HG03521 (cell line): ENCODE measurements around the gene PIP5K1B.

Experiments
- ATAC-seq: cut with Tn5 transposase; IDR thresholded peaks from one replicate; pipeline ENCODE4 v1.9.1; 2021; ENCODE audit warnings: mild to moderate bottlenecking, moderate library complexity; ENCODE audit not compliant: unreplicated experiment

Gene PIP5K1B

DNA sequence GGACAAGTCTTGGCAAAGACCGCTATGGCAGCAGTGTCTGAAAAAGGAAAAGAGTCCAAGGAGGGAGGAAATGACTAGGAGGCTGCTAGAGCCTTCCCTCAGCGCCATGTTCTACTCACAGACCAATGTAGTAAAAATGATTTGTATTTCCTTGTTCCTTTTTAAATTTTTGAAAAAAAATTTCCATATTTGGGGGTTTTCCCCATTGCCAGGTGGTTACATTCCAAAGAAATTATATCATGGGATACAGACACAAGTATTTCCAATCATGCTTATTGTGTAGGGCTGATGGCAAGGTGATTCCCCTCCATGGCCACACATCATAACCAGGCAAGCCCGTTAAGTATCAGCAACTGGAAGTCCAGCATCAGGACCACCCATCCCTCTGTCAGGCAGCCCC, 138.2 kb downstream of the PIP5K1B start:
- ATAC-seq, result no peak

DNA sequence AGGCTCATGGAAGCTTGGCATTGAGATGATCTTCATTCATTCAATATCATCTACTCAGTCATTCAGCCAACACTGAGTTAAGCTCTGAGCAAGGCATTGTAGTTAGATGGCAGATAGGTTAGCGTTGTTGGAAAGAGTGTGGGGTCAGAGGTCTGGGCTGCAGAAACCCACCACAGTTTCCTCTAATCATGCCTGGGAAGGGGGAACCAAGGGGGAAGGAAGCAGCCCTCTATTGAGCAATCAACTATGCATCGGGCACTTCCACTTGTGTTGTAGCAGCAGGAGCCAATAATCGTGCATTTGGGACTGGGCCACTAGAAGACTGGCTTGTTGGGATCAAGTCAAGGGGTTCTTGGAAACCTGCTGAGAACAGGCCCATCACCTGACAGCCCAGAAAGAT, 139.1 kb downstream of the PIP5K1B start:
- no peak for ATAC-seq

DNA sequence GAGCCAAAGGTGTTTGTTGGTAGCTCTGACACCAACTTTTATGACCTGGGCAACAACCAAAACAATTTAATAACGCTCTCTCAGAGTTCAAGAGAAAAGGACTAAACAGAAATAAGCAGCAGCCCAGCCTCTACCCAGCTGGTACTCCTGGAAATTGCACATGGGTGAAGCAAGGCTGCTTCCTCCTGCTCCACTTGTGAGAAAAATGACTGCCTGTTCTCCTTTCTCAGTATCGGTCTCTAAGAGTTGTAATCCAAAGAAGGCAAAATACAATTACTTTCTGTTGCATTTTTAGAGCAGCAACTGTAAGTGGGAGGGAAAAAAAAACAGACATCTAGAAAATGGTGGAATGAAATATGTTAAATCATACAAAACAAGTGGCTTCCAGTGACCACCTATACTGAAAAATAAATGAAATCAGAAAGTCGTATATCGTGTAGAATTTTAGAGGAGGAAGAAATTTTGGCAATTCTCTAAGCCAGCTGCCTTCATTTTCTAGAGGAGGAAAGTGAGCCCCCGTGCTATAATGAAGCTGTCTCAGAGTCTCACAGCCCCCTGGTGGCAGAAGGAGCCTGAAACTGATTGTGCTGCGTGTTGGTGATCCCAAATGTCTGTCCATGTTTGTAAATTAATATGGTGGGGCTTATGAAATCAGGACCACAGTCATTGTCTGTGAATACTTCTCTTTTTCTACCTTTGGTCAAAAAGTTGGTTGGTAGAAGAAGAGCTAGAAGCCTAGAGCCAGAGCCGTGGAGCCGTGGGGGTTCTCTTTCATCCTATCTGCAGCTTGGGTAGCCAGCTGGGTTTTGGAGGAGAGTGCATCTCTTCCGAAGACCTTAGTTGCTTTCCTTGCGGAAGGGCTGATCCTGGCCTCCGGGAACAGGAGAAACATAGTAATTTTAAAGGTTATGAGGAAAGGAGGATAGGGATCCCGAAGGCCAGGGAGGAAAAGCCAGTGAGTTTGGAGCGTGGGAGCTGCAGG, 139.9 kb downstream of the PIP5K1B start:
- ATAC-seq, result peak; percentile 44

DNA sequence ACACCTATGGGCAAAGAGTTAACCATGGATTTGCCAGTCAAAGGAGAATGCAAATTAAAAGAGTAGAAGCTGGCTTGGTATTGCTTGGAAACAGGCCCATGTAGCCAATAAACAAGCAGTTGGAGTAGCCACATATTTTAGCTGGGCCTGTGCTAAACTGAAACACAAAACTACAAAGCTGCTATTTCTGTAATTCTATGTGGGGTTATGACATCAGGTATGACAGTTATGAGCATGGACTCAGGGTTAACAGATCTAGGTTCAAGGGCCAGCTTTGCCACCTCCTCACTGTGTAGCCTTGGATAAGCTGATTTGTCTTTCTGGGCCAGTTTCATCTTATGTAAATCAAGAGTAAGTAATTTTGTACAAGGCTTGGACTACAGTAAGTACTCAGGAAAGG, 142.7 kb downstream of the PIP5K1B start:
- no peak for ATAC-seq

DNA sequence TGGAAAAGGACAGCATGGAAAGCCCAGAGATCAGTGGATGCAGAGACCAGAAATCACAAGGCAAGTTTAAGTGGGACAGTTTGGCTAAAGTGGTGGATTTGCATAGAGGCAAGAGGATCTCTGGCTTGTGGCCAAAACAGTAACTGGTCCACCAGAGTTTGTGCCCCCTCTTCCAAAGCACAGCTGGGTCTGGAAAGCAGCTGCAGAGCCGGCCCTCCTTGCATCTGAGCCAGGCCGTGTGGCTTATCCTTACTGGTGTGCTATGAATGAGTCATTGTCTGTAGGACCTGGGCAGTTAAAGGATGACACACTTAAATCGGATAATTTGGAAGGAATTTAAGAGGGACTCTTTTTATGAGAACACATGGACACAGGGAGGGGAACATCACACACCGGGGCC, 146.6 kb downstream of the PIP5K1B start:
- no peak for ATAC-seq

DNA sequence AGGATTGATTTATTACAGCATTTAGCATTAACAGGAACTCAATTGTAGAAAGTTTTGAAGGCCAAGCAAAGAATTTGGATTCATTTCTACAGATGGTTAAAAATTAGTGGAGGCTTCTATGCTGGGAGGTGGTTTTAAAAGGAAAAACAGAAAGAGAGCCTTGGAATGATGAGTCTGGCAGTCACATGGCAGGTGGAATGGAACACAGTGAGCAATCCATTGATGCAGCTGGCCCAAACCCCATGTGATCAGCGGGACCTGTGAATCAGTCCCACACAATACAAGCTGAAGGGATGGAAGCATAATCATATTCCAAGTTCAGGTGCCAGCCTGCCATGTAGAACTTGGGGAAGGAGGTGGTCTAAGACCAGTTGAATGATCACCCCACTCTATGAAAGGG, 147.9 kb downstream of the PIP5K1B start:
- ATAC-seq, result no peak

DNA sequence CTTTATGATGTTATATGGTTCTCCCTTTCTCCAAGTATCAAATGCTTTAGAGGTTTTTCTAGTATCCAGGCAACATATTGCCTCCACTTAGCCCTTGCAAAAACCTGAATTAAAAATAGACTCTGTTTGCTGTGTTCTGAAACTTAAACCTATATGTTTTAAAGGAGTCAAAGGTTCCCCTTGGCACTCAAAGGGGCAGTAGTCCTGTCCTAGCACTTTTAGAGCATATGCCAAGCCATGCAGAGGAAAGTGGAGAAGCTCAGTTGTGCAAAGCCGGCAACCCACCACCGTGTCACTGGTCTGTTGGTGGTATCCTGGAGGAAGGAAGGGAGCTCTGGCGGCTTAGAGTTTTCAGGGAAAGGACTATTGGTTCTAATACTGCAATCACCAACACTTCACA, 154.3 kb downstream of the PIP5K1B start:
- ATAC-seq, result no peak

DNA sequence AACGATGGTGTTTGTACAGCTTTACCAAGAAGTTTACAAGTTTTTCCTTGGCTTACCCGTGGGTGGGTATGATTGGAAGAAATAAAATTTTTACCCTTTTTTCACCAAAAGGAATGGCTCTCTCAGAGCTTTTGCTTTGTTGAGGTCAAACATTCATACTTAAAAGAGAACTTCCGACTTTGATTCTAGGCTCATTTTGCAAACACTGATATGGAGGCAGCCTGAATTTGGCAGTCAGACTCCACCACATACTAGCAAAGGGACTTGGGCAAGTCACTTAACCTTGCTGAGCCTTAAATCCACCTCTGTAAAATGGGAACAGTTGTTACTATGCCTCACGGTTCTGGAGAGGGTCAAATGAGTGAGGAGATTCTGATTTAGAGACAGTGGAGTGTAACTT, 155.4 kb downstream of the PIP5K1B start:
- no peak for ATAC-seq

DNA sequence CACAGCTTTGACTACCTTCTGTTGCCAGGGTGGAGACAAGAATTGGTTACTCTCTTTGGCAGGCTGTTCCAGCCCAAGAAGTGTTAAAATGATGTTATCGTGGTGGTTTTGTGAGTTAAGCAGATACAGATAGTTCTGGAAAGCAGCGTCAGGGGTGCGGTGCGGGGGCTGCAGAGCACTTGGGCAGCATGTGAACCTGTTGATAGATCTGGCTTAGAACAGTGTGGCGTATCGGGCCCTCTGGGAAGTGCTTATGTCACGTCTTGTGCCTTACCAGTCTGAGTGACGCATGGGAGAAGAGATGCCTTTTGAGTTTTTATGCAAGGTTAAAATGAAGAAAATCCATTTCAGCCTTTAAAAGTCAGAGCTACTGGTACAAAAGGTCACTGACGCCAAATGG, 156.4 kb downstream of the PIP5K1B start:
- no peak for ATAC-seq

DNA sequence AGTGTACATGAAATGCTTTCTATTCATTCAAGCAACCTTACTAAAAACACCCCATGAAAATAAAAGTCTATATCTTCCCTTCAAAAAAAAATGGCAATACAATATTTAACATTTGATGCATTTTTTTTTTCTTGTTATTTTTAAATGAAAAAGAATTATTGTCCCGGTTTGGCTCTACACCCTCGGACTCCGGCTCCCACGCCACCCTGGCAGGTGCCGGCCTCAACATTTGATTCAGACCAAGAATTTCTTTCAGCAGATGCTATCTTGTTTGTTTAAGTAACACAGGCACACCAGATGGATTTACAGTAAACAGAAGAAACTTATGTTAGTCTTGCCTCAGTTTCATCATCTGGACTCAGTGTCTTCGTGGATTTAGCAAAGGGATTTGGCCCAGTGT, 162.0 kb downstream of the PIP5K1B start:
- no peak for ATAC-seq

DNA sequence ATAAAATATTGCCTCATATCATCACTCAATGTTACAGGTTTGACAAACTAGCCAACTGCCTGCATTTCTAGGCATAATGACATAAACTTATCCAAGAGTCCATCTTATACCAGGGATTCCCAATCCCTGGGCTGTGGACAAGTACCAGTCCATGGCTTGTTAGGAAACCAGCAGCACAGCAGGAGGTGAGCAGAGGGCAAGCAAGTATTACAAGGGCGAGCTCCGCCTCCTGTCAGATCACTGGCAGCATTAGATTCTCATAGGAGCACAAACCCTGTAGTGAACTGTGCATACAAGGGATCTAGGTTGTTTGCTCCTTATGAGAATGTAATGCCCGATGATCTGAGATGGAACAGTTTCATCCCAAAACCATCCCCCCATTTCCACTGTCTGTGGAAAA, 164.0 kb downstream of the PIP5K1B start:
- no peak for ATAC-seq

DNA sequence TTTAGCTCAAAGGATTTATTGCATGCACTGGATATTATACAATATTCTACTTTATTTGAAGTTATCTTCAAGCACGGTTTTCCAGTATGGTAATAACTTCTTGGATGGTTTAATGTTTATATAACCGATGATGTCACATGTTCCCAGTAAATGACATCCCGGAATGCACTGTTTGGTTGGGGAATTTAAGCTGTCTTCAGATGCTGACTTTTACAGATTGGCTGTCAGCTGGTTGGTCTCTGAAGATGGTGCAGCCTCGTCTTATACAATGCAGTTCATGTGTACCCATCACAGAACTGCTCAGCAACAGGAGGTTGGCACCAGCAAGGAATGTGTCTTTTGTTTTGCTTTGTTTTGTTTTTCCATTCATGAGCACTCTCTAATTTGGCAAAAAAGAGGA, 165.0 kb downstream of the PIP5K1B start:
- no peak for ATAC-seq

DNA sequence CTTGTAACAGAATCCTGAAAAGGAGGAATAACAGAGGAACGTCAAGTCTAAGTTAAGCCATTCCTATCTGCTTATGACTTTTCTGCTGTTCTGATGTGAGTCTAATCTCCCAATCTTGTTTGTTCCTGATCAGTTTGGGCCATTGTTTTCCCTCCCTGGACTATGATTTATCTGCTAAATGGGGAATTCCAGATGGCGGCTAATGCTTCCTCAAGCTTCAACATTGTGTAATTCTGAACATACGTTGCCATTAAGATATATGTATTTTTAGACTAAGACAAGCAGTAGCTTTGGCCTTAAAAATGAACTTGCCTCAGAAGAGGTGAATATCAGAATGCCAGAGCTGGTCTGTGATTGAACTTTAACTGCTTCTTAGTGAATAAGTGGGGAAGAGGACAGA, 166.2 kb downstream of the PIP5K1B start:
- ATAC-seq, result no peak

DNA sequence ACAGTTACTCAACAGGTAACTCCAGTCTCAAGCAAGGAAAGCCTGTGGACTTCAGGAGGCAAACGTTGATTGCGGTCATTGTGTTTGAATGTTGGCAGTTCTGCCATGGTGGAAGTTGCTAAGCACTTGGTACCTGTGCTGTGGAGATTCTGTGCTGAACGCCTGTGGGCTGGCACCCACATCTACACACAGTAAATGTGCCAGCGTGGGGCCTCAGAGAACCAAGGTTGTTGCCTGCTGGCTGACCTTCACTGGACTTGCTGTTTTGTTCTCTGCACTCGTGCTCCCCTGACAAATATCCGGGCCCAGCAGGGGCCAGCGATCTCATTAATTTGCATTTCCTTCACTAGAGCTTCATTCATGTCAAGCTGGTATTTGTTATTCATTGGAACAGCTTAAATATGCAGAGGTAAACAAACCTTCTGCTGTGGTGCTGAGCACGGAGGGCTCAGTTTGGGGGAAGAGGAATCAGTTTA, 167.0 kb downstream of the PIP5K1B start:
- no peak for ATAC-seq

DNA sequence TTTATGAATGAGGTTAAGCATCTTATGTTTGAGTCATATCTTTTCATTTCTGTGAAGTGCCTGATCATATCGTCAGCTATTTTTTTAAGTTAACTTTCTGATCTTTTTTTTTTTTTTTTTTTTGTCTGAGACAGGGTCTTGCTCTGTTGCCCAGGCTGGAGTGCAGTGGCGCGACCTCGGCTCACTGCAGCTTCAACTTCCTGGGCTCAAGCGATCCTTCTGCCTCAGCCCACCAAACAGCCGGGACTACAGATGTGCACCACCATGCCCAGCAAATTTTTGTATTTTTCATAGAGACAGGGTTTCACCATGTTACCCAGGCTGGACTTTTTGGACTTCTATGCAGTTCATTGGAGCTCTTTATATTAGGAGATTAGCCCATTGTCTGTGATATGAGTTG, 168.1 kb downstream of the PIP5K1B start:
- no peak for ATAC-seq

DNA sequence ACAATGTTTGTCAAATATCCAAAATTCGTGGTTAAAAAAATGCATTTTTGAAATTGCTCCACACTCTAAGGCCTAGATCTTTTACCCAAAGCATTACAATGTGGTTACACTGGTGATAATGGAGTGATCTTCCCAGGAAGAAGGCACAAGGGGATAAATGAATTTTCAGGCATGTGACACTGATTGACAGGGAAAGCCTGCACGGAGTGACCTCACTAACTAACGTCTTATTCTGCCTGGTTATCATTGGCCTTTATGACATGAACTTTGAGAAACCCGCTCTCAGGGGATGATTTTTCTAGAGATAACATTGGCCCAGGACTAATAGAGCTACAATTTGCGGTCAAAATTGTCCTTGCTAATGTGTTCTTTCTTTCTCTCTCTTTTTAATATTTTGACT, 171.2 kb downstream of the PIP5K1B start:
- ATAC-seq, result no peak

DNA sequence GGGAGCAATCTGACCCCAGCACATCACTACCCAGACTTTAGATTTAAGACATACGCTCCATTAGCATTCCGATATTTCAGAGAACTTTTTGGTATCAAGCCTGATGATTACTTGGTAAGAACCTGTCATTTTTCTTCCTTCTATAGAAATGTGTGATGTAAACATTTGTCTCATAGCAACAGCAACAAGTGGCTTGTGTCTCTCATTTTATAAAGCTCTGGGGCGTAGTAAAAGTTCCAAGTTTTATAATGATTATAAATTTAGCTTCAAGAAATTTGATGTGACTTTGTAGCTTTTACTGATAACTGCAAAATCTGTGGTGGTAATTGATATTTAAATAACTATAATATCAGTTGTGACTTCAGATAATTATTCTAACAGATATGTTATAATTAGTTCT, 171.6 kb downstream of the PIP5K1B start:
- no peak for ATAC-seq

DNA sequence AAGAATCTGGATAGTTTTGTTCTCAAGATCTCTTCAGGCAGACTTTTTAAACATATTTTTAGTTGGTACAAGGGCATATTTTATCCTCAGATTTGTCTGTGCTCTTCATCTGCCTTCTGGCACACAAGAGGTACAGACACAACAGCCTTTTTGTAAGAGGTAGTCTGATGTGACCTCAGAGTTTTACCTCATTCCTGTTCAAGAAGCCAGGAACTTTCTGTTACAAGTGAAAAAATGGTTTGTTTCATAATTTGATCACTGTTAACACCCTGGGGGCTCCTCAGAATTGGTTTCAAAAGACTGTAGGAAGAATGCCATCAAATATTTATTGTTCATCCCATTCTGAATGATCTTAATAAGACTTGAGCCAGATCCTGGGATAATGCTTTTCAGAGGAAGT, 172.2 kb downstream of the PIP5K1B start:
- no peak for ATAC-seq

DNA sequence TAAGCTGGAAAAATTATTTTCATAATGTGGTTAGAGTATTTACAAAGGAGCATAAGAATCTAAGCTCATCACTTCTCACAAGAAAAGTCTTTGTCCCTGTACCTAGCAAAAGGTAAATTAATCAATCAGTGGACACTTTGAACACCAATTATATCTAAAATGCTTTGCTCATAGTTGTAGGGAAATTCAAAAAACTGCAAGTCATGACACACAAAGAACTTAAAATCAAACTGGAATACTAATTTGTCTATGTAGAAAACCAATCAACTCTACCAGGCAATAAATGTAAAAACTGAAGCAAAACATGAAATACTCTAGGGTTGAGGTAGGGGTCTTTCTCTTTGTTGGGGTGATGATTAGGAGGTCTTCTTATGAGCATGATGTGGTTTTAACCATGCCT, 173.4 kb downstream of the PIP5K1B start:
- no peak for ATAC-seq

DNA sequence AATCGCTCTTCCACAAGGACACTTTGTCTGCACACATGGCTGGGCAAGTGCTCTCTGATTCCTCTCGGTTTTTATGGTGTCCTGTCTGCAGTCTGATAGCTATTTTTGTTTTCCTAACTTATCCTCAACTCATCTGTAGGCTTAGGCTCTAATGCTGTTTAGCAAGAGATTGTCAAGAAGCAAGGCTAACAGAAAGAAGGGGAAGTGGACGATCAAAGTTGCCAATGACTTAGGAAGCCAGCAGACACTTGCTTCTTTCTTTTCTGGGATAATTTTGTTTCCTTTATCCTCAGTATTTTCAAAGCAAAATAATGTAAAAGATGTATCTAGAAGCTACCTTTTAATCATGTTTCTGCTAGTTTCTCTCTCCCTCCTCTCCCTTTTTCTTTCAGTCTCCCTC, 178.2 kb downstream of the PIP5K1B start:
- no peak for ATAC-seq

DNA sequence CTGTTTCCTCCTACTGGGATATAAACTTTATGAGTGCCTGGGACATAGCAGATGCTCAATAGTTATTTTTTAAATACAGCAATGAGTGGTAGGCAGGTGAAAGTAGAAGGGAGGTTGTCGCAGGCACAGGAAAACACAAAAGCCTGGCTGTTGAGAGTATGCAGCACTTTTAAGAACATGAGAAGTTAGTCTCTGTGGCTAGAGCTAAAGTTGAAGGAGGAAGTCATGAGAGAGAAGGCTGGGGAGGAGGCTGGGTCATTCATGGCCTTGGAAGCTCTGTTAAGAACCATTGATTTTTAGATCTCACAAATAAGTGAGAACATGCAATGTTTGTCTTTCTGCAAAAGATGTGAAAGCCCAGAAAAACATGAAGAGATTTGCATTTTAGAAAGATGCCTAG, 182.2 kb downstream of the PIP5K1B start:
- no peak for ATAC-seq

DNA sequence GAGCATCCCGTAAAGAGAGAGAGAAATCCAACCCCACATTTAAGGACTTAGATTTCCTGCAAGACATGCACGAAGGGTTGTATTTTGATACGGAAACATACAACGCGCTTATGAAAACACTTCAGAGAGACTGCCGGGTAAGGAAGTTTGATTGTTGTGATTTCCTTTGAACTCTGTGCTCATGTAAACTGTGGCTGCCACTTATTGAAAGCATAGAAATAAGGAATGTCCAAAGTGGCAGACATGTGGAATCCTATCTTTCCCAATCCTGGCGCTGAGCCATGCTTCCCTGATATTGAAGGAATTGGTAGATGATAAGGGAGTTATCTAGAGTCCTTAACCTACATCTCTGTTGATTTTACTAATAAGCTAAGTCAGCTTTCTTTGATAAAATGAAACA, 189.5 kb downstream of the PIP5K1B start:
- no peak for ATAC-seq
